Measurements from ENCODE around the gene ATAD3C. TPM values are rescaled to one million over a fixed set of nuclear protein-coding genes. Genes with fewer than 3 reads are reported as not detected.
"Not testable (repeated sequence)": the region's sequence is repeated elsewhere in the genome, so short reads cannot be mapped to it uniquely, and the experiment has no call there.

The ATAD3C gene
- polyA plus RNA-seq, 3 donors = not detected

DNA sequence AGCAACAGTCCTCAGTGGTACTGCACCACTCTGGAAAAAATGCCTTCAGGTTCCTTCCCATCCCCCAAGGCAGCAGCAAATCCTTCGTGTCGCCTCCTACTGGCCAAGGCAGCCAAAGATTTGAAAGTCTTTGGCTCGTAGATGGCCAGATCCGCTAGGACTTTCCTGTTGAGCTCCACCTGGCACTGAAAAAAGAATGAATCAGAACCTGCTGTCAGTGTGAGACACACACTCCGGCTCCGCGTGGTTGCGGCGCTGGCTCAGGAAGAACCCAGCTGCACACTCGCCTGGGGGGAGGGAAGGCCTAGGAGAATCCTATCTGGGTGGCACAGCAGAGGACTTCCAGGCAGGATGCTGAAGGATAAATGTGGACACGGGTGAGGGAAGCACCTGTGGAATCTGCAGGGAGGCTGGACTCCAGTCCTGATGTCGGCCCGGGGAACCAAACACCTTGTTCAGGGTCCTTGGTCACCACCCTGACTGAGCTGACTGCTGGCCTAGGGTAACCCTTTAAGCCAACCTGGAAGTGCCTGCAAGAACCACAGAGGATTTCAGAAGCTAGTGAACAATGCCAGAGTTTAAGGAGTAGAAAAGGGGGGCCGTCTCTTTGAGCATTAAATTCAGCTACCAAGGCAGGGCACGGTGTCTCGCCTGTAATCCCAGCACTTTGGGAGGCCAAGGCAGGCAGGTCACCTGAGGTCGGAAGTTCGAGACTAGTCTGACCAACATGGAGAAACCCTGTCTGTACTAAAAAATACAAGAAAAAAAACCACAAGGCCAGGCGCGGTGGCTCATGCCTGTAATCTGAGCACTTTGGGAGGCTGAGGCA, 47.2 kb upstream of the ATAD3C start:
- H3K79me2 ChIP-seq (ENCODE audit: insufficient read depth, low read length) = peaks cover 79% of the 10 kb centered on the region
- H3K27ac Mint-ChIP-seq = peak overlapping the region in 6 of 7 donors; percentile 16 to 73 (median 57)
- TF ChIP-seq, protein P1, sequence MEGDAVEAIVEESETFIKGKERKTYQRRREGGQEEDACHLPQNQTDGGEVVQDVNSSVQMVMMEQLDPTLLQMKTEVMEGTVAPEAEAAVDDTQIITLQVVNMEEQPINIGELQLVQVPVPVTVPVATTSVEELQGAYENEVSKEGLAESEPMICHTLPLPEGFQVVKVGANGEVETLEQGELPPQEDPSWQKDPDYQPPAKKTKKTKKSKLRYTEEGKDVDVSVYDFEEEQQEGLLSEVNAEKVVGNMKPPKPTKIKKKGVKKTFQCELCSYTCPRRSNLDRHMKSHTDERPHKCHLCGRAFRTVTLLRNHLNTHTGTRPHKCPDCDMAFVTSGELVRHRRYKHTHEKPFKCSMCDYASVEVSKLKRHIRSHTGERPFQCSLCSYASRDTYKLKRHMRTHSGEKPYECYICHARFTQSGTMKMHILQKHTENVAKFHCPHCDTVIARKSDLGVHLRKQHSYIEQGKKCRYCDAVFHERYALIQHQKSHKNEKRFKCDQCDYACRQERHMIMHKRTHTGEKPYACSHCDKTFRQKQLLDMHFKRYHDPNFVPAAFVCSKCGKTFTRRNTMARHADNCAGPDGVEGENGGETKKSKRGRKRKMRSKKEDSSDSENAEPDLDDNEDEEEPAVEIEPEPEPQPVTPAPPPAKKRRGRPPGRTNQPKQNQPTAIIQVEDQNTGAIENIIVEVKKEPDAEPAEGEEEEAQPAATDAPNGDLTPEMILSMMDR (IDR thresholded peaks at IDR 0.05) = peak; percentile 47
- H3K4me1 ChIP-seq (ENCODE audit: control insufficient read depth in 1 of 2, insufficient read depth in 2 of 2, low read length in 2 of 2) = peaks cover 32 to 39% of the 10 kb centered on the region in 2 donors
- H3K4me1 Mint-ChIP-seq = peaks cover 36% of the 10 kb centered on the region
- H3K27me3 Mint-ChIP-seq (ENCODE audit: low read depth in 3 of 3) = no peaks in the 10 kb centered on the region
- peaks cover 48 to 59% of the 10 kb centered on the region in 2 donors for H3K36me3 ChIP-seq (replicated peaks in 1 of 2; ENCODE audit: control insufficient read depth in 1 of 2, insufficient read depth in 2 of 2, low read length in 2 of 2)
- no peak overlapping the region for H3K4me2 ChIP-seq (replicated peaks; ENCODE audit: extremely low read depth, low read length, poor library complexity, severe bottlenecking)
- H3K9me3 Mint-ChIP-seq = no peaks in the 10 kb centered on the region
- H3K4me3 ChIP-seq (replicated peaks in 1 of 3; ENCODE audit: low read depth in 2 of 3, low read length in 3 of 3) = no peak overlapping the region
- WGBS (ENCODE audit: insufficient coverage) = 90% methylated on average over 18 of the region's 20 CpGs
- H3K27me3 ChIP-seq (ENCODE audit: control insufficient read depth in 2 of 2, insufficient read depth in 2 of 2, low read length in 2 of 2) = no peaks in the 10 kb centered on the region
- H3K36me3 Mint-ChIP-seq = peaks cover 42 to 67% of the 10 kb centered on the region in 2 donors
- intact Hi-C loops (cut with micrococcal nuclease) = no loop called here
- H3K27ac ChIP-seq (ENCODE audit: low read depth in 1 of 2, low read length in 2 of 2) = peak overlapping the region in 1 of 2 donors; percentile 6
- peak in 1 of 3 donors; percentile 17 for DNase-seq
- H3K9me3 ChIP-seq (replicated peaks in 1 of 2; ENCODE audit: control insufficient read depth in 1 of 2, insufficient read depth in 1 of 2, low read length in 2 of 2) = no peaks in the 10 kb centered on the region
- no peak overlapping the region for H3K4me3 Mint-ChIP-seq
- H4K20me1 ChIP-seq (ENCODE audit: insufficient read depth, low read length) = peaks cover 40% of the 10 kb centered on the region
- H2AFZ ChIP-seq (ENCODE audit: insufficient read depth, low read depth, low read length, poor library complexity, severe bottlenecking) = no peak overlapping the region
- H3K9ac ChIP-seq (ENCODE audit: insufficient read depth, low read length, poor library complexity, severe bottlenecking) = no peak overlapping the region

DNA sequence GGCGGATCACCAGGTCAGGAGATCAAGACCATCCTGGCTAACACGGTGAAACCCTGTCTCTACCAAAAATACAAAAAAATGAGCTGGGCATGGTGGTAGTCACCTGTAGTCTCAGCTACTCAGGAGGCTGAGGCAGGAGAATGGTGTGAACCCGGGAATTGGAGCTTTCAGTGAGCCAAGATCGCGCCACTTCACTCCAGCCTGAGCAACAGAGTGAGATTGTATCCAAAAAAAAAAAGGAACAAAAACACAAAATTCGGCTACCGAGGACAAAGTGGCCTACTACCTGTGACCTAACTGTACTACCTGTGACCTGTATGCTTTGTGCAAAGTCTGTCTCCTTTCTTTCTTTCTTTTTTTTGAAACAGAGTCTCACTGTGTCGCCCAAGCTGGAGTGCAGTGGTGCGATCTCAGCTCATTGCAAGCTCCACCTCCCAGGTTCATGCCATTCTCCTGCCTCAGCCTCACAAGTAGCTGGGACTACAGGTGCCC, 46.5 kb upstream of the ATAD3C start:
- H2AFZ ChIP-seq (ENCODE audit: insufficient read depth, low read depth, low read length, poor library complexity, severe bottlenecking); H3K4me3 Mint-ChIP-seq; H3K27me3 ChIP-seq (ENCODE audit: control insufficient read depth in 2 of 2, insufficient read depth in 2 of 2, low read length in 2 of 2); H3K4me3 ChIP-seq (replicated peaks in 1 of 3; ENCODE audit: low read depth in 2 of 3, low read length in 3 of 3); H3K9me3 ChIP-seq (replicated peaks in 1 of 2; ENCODE audit: control insufficient read depth in 1 of 2, insufficient read depth in 1 of 2, low read length in 2 of 2); H3K4me2 ChIP-seq (replicated peaks; ENCODE audit: extremely low read depth, low read length, poor library complexity, severe bottlenecking); H3K9me3 Mint-ChIP-seq; H3K9ac ChIP-seq (ENCODE audit: insufficient read depth, low read length, poor library complexity, severe bottlenecking); H3K27me3 Mint-ChIP-seq (ENCODE audit: low read depth in 3 of 3); intact Hi-C loops (cut with micrococcal nuclease); DNase-seq; H3K27ac ChIP-seq (ENCODE audit: low read depth in 1 of 2, low read length in 2 of 2): not testable (repeated sequence)
- Mint-ChIP-seq H3K4me1 (peaks cover 35% of the 10 kb centered on the region), H3K36me3 (peaks cover 41 to 60% of the 10 kb centered on the region in 2 donors), H3K27ac (peak overlapping the region in 2 of 7 donors; percentile 24 to 38)
- H3K79me2 ChIP-seq (ENCODE audit: insufficient read depth, low read length) = peaks cover 79% of the 10 kb centered on the region
- 92% methylated on average over 5 of the region's 9 CpGs for WGBS (ENCODE audit: insufficient coverage)
- peaks cover 32 to 38% of the 10 kb centered on the region in 2 donors for H3K4me1 ChIP-seq (ENCODE audit: control insufficient read depth in 1 of 2, insufficient read depth in 2 of 2, low read length in 2 of 2)
- H3K36me3 ChIP-seq (replicated peaks in 1 of 2; ENCODE audit: control insufficient read depth in 1 of 2, insufficient read depth in 2 of 2, low read length in 2 of 2) = peaks cover 41 to 52% of the 10 kb centered on the region in 2 donors
- H4K20me1 ChIP-seq (ENCODE audit: insufficient read depth, low read length) = peaks cover 40% of the 10 kb centered on the region
